Measurements from ENCODE around the gene ADAMTSL3.

Gene ADAMTSL3

DNA sequence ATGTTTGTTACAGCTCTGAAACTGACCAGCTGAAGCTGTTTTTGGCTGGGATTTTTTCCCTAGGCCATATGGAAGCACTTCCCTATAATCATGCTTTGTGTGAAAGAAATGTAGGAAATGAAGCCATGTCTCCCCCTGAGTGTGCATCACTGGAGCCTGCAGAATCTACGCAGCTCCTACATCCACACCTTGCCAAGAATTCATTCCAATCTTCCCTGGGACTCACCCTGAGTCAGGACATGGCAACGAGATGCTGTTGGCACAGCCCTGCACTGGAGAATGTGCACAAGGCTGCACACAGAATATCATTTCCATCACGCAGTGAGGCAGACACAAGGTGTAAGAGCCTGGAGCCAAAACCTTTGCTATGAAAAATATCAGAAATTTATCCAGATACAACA, 189.5 kb downstream of the ADAMTSL3 start:
- no peak for DNase-seq

DNA sequence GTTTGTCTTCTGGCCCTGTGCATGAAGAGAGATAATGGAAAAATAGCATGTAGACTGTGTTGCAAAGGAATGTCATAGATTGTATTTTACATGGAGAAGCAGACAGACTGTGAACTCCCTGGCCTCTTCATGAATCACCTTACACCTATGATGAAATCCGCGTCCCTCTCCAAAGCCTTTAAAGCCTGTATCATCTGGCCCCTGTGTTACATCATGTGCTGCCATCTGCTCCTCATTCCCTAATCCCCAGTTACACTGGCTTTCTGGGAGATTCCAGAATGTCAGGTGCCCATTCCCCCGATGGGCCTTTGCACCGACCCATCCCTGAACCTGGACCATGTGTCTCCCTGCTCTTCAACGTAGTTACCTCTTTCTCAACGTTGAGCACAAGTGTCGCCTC, 190.8 kb downstream of the ADAMTSL3 start:
- DNase-seq: no peak

DNA sequence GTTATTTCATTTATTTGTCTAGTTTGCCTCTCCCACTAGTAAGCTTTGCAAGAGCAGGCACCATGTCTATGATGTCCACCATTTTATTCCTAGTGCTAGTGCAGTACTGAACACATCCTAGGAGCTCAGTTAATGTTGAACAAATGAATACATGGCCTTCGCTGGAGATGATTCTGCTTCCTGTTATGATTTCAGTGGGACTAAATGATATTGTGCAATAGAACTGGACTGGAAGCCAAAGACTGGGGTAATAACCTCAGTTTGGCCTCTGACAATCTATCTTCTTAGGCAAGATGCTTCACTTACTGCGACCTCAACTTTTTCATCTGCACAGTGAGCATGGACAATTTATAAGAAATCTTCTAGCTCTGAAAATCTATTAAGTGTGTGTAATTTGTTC, 191.3 kb downstream of the ADAMTSL3 start:
- DNase-seq: no peak

DNA sequence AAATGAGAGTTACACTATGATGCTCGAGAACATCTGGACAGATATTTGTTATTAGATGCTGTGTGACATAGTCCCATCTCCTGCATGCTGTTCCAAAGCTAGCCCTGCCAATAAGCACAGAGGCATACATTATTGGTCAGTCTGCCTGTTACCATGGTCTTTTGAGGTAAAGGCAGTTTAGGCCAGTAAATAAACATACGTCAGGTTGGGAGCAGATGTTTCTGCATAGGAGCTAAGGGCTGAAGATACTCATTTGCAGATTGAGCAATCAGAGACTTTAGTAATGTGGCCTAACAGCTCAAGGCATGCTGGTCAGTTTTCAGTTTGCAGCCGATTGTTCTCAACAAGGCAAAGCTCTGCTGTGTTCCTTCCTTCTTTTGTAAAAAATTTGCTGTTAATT, 192.9 kb downstream of the ADAMTSL3 start:
- DNase-seq: no peak

DNA sequence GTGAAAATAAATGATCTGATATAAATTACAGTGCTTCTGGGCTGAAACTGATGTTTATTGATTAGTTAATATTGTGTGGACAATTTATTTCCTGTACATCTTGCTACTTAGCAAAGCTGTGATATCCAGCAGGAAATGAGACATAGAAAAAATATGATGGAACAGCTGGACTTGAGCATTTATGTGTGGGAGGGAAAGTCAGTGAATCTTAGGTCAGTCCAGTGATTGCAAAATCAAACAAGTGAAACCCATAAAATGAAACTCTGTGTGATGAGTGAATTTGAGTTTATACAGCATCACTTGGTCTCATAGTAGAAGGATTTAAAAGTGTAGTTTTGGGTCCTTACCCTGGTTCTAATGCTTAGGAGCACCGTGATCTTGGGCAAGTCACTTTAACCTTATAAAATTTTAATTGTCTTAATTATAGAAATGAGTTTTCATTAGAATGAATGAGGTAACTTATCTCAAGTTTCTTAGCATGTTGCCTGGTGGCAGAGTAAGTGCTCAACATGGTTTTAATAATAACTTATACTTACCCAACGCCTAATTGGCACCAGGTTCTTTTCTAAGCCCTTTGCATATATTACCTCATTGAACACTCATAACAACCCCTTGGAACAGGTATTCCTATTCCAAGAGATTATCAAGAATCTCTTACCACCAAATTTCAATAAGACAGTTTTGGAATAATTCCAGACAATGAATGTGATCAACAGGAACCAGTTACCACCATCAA, 194.6 kb downstream of the ADAMTSL3 start:
- DNase-seq: no peak

DNA sequence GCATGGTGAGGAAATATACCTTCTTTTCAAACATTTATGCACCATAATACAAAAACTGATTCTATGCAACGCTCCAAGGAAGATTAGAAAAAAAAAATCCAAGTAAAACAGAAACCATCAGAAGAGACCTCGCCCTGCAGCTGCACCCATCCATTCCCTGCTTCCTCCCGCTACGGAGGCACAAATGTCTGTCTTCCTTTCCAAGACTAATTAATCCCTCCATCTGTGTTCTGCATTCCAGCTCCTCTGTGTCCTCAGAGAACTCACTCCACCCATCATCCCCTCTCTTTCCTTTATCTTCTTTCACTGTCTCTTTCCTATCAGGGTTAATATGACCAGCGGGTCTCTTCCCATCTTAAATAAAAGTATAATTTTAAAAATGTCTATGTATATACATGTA, 196.1 kb downstream of the ADAMTSL3 start:
- no peak for DNase-seq

DNA sequence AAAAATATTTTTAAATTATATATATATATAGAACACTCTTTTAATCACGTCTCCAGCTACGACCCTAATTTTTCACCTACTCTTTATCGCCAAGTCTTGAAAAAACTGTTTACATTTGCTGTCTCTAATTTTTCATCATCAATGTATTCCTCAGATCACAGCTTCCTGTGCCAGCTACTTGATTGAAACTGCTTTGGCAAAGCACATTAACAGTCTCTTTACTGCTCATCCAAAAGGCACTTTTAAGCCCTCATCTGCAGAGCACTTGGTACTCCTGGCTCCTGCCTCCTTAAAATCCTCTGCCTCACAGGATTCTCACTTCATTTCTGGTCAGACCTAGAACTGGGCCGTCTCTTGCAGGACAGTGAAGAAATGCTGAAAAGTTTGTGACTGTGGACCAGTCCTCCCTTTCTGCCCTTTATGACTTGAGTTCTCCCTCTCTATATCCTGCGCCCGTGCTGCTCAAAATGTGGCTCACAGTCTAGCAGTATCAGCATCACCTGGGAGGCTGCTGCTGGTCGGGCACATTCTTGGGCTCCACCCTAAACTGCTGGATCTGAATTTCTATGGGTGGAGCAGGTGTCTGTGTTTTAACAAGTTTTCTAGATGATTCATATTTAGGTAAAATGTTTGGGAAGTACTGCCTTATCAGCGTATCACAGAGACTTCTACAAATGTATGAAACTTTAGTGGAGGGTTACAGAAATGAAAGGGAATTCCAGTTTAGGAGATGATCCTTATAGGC, 196.8 kb downstream of the ADAMTSL3 start:
- no peak for DNase-seq

DNA sequence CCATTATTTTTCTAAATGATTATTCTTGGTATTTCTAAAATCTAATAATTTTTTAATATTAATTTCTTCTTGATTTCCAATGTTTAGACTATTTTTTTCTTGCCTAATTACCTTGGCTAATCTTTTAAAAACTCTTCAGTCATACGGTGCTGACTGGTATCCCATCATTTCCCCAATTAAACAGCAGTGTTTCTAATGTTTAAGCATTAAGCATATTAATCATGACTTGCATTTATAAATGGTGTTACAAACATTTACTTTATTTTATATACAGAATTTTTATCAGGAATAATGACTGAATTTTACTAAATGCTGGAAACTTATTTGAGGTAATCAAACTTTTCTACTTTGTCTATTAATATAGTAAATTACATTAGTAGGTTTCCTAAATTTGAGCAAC, 199.3 kb downstream of the ADAMTSL3 start:
- no peak for DNase-seq

DNA sequence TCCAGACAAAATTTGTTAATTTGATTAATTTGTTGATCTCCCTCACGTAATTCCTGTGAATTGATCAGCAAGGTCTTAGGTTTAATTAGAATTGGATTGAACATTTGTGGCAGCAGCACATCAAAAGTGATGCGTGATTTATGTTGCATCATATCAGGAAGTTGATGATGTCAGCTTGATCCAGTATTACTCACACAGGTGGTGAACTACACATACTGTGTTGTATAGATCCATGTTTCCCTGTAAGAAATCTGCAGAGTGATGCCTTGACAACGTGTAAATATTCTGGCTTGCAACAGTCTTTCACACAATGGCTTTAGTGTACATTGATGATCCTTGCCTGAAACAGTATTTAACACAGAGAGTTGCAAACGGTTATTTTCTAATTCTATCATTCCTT, 200.4 kb downstream of the ADAMTSL3 start:
- no peak for DNase-seq

DNA sequence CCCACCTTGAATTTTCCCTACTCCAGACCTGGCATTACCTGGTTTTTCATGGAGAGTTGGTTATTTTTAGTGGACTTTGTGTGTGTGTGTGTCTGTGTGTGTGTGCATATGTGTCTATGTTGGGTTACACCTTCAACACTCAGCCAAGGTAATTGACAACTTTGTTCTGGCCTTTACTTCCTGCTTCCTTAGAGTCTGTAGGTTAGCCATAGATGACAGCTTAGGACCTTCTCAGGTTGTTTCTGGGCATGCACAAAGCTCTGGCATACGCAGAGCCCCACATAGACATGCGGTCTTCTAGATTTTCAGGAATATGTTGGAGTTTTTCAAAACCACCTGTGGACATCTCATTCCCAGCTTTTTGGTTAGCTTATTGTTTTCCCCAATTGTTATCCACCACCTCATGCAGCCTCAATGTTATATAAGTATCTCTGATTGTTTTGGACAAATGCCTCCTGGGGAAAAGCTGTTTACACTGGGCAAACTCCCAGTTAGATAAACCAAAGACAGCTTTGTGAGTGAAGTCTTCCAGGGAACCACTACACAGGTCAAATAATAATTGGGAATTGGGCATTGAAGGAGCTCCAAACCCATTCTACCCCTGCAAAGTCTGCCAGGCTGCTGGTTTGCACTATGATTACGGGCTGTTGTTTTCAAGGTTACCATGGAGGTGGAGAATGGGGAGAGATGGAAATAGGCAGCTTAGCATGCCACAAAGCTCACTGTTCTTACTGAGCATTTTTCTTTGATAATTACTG, 201.2 kb downstream of the ADAMTSL3 start:
- DNase-seq: no peak

DNA sequence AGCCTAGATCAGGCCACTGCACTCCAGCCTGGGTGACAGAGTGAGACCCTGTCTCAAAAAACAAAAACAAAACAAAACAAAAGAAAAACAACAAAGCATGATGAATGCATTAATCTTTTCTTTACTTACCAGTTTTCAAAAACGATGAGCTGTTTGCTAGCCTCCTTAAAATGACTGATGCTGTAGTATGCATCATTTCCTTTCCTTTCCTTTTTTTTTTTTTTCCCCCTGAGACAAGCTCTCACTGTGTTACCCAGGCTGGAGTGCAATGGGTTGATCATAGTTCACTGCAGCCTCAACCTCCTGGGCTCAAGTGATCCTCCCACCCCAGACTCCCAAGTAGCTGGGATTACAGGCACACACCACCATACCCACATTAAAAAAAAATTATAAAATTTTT, 202.0 kb downstream of the ADAMTSL3 start:
- no peak for DNase-seq

DNA sequence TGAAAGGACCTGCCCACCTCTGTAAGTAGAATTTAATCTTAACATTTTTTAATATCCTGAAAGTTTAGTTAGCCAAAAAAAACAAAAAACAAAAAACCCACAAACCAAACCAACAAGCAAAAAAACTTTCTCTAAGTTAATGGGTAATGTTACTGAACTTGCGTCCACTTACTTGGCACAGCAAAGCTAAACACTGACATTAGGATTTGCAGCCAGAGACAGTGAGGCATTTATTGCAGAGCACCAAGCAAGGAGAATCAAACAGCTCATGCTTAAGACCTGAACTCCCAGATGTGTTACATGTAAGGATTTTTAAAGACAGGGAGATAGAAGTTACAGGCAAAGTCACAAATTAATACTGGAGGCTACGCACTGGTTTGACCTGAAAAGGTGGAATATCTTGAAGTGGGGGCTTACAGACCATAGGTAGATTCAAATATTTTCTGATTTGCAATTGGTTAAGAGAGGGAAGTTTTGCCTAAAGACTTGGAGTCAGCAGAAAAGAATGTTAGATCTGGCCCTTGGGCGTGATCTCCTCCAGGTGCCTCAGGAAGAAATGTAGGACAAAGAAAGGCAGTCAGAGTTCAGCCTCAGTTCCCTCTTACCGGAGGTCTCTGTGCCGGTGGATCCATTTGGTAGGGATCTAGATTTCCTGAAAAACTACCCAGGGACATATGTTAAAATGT, 205.0 kb downstream of the ADAMTSL3 start:
- DNase-seq: no peak

DNA sequence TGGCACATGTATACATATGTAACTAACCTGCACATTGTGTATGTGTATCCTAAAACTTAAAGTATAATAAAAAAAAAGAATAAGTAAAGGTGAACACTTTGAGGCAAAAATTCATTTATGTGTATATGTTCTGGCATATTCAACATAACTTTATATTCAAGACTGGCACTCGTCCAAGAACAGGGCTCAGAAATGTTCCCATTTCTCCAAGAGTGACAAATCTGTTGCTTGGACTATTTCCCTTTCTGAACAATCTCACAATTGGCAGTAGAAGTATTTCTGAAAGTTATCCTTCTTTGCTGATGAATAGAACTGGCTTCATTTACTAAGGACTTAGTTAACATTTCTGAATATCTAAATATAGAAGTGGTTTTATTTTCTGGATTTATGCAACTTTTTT, 212.8 kb downstream of the ADAMTSL3 start:
- no peak for DNase-seq

DNA sequence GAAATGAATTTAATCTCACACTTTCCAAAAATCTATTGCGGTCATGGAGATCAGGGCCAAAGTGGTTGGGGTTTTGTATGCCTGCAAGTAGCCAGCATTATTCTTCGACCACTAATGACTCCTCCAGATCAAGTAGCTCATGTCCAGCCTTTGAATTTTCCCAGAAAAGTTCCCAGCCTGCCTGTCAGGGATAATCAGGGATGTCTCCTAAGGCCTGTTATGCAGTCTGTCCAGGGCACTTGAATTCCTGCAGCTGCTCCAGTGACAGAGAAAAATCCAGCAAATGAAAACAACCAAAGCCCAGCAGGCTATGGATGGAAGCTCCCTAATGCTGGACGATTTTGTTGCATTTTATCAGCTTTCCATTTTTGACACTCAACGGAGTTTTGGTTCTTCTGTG, 215.4 kb downstream of the ADAMTSL3 start:
- DNase-seq: no peak

DNA sequence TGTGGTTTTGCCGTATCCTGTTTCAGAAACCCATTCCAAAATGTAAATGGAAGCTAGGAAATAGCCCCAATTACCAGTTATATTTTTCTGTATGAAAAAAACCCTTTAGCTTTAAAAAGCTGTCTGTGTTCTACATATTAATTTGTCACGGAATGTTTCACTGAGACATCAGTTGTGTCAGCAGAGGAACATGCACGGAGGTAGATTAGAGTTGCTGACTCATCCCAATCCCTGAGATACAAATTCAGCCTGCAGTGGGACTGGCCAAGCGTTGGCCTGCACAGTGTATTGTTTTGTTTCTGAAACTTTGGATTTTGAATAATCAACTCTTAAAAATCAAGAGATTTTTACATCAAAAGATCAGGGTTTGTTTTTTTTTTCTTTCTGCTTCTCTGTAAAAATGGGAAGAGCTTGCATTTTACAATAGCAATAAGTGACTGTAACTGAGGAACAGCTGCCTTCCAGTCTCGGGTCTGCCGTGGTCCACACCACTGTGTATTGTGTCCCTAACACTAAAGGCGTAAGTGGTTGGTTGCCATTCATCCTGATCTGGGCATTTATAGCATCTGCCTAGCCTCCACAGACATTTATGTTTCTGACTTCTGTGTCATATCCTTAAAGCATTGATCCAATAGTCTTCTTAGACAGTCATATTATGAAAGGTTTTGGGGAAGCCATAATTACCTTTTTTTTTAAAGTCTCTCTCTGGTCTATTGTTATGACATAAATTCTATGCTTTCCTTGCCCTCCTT, 218.1 kb downstream of the ADAMTSL3 start:
- no peak for DNase-seq

DNA sequence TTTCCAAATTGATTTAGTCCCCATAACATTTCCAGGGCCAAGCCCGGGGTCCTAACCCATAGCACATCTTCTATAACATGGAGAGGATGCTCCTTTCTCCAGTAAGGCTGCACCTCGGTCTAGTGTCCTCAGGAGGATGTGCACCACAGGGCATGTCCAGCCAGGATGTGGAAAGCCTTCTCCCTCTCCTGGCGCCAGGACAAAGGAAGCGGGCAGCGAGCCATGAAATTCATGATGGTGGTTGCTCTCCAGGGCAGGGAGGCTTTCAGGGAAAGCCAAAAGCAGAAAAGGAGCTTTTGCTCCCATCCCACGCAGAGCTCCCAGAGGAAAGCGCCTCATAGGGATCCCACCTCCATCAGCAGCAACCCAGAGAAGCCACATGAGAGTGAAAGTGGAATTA, 220.0 kb downstream of the ADAMTSL3 start:
- DNase-seq: no peak

DNA sequence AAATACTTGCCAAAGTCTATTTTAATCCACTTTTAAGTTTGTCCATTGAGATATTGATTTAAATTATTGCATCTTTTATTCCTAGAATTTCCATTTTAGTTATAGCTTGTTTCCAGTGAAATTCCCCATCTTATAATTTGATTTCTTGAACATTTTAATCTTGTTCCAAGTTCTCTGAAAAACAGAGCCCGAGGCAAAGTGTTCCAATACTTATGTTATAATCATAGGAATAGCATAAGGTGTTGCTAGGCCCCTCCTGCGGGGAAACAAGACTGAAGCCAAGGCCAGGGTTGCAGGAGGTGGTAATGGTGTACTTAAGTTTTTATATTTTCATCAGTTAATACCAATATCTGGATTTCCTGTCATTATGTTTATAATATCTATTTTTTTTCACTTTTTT, 226.6 kb downstream of the ADAMTSL3 start:
- no peak for DNase-seq

DNA sequence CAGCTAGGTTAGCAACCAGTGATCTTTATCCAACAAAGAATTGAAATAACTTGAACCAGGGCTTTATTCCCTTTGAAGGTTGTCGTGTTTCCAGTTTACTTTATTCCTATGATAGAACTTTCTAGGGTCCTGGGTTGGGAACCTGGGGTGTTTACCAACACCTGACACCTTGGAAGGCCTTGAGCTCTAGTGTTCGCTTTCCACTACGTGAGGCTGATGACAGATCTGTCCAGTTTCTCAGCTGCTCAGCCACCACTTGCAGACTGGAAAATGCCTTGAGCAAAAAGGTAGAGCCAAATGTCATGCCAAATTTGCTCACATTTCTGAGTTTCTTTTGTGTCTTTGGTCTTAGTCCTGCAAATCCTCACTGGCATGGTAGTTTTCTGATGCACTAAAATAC, 227.2 kb downstream of the ADAMTSL3 start:
- DNase-seq: no peak

DNA sequence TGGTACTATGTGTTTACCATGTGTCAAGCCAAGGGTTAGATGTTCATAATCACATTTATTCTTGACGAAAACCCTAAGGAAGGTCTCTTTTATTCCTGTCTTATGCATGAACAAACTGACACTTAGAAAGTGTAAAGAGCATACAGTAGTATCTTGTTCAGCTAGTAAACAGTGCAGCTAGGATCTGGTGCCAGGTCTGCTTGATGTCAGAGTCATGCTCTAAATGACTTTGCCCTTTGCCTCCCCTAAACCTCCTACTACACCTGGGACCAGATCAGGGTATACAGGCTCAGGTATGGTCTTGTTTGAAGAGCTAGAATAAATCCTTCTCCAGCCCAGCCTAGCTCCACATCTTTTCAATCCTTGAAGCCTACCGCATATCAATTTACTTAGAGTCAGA, 232.4 kb downstream of the ADAMTSL3 start:
- DNase-seq: no peak

DNA sequence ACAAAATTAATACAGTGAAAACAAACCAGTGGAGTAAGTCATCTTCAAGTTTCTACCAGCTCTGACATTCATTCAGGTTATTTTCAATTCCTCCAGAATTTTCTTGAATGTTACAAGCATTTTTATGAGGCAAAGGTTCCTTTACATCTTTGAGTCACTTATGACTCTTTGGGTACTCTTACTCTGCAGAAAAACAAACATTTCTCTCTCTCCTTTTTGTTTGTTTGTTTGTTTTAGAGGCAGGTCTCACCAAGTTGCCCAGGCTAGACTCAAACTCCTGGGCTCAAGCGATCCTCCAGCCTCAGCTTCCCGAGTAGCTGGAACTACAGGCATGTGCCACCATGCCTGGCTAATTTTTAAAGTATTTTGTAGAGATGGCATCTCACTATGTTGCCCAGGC, 233.5 kb downstream of the ADAMTSL3 start:
- DNase-seq: no peak

DNA sequence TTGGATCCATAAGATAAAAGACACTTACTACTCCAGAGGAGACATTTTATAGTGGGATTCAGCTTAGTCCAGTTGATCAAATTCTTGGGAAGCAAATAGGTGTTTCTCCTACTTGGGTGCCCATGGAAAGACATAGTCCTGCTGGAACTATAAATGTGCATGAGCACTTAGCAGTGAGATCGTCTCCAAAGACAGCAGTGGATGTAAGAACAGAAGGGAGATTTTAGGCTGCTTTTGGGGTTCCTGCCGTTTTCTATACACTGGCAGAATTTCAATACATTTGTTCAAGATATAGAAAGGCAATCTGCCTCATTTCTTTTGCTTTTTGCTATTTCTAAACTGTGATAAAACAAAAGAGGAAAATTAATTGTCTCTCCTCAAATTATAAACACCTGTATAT, 234.0 kb downstream of the ADAMTSL3 start:
- no peak for DNase-seq

DNA sequence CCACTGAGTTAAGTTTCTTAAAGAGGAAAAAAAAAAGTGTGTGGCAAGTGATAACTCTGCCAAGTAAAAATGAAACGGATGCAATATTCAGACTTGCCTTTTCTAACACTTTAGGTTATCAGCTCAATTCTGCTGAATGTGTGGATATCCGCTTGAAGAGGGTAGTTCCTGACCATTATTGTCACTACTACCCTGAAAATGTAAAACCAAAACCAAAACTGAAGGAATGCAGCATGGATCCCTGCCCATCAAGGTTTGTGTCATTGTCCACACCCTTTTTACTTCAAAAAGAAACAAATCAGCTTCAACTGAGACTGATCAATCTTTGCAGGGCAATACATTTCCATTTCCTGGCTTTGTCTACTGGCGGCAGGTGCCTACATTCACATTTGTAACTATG, 236.1 kb downstream of the ADAMTSL3 start:
- no peak for DNase-seq

DNA sequence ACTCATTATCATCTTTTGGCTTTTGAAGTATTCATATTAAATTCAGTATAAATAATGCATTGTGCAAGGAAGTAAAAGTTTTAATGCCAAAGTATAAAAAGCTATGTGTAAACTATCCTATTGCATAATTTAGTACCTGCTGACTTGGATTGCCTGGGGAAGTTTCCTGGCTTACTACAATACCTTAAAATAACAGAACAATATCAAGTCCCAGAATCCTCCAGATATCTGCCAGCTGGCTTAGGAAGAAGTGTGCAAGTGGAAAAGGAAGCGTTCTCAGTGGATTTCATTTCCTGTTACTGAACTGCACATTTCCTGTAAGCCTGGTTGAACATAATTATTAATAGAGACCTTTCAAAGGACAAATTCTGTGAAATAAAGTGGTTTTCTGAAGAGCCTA, 236.7 kb downstream of the ADAMTSL3 start:
- DNase-seq: no peak
